Suppressor macrophage (primary cell): Measurements from ENCODE around the gene NDUFS6.

Experiments
- DNase-seq, 4 experiments: peaks; one replicate each; pipeline ENCODE4 v3.0.0-alpha.2; 2020 to 2022

NDUFS6 gene

DNA sequence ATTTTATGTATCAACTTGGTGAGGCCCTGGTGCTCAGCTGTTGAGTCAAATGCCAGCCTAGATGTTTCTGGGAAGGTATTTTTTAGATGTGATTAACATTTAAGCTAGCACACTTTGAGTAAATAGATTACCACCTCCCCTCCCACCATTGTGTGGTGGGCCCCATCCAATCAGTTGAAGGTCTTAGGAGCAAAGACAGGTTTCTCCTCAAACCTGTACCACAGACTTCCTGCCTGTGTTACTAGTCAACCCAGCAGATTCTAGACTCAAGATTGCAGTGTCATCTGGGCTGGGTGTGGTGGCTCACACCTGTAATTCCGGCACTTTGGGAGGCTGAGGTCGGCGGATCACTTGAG is 35.3 kb upstream of the NDUFS6 start:
- no peak for DNase-seq

DNA sequence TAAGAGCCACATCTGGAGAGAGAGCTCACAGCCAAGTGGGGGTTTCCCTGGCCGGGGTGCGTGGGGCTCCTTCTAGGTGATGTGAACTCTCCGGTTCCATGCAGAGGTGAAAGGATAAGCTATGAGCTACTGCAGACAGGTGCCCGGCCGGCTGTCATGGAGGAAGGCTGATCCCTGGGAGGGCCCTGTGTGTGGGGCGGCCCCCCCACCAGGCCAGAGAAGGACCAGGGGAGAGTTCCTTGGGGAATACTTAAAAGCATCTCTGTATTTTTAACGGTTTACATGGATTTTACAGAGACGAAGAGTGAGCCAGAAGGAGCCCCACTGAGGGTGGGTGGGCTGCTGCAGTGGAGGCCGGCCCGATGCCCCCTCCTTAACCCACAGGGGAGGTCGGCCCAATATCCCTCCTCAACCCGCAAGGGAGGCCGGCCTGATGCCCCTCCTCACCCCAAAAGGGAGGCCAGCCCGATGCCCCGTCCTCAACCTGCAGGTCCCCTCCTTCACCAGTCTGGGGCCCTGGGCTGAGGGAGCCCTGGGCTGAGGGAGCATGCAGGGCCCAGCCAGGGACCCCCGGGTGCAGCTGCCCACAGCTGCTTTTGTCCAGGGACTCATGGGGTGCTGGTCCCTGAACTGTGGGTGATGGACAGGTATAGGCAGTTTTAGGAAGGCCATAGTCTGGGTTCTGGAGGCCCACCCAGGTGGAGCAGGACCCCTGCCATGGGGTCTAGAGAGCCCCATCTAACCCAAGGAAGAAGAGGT is 33.5 kb upstream of the NDUFS6 start:
- no peak for DNase-seq

DNA sequence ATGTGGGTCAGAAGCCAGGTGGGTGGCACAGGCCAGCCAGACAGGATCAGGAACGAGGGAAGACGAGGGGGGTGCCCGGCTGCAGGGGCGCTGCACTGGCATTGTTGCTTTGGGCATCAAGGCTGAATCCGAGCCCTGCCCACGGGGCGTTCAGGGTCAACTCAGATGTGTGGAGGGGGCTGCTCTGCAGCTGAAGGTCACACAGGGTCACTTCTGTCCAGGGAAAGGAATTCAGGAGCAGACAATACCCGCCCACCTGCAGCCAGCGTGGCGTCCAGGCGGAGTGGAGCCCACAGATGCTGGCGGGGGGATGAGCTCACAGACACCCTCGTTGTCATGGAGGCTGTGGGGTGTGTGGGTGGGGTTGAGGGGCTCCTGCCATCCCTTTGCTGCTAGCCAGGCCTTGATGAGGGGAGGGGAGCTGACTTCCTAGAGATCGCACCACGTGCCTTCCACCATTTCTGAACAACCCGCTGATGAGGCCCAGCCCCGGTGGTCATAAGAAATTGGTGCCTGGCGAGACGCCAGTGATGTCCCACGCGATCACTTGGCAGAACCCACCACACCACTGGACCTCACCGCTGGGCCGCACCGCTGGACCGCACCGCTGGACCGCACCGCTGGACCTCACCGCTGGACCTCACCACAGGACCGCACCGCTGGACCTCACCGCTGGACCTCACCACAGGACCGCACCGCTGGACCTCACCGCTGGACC is 32.8 kb upstream of the NDUFS6 start:
- no peak for DNase-seq

DNA sequence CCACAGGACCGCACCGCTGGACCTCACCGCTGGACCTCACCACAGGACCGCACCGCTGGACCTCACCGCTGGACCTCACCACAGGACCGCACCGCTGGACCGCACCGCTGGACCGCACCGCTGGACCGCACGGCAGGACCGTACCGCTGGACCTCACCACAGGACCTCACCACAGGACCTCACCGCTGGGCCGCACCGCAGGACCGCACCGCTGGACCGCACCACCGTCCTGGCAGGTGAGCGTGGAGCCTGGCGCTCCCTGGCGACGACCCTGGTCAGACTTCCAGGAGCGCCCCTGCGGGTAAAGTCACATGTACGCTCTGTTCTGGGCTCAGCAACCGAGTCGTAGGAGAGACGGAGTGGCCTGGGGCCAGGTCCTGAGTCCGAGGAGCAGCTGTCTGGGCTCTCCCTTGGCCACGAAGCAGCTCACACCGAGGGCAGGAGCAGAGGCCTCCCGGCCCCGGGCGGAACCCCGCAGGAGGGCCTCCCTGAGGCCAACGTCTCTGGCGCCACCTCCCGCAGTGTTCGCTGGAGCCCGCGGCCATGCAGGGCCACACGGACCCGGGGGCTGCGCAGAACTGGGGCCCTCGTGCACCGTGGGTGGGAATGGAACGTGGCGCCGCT is 32.1 kb upstream of the NDUFS6 start:
- no peak for DNase-seq

DNA sequence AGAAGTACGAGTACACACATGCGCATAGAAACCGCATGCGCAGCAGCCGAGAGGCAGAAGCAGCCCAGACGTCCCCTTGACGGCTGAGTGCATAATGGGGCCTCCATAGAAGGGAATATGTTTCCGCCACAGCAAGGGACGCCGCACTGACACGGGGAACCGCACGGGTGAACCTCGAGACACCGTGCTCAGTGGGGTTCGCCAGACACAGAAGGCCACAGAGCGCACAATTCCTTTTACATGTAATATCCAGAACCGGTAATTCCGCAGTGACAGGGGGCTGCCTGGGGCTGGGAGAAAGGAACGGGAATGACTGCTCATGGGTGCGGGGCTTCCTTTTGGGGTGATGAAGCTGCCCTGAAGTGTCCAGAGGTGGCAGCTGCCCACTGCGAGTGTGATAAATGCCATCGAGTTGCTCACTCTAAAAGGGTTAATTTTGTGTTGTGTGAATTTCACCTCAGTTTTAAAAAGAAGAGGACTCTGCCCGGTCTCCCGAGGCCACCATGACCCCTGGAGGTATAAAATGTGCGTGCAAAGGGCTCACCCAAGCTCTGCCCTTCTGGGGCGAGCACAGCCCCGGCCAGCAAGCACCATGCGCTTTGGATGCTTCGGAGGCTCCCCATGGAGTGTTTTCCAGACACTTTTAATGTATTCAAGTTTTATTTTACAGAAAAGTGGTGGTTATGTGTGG is 31.3 kb upstream of the NDUFS6 start:
- DNase-seq = no peak

DNA sequence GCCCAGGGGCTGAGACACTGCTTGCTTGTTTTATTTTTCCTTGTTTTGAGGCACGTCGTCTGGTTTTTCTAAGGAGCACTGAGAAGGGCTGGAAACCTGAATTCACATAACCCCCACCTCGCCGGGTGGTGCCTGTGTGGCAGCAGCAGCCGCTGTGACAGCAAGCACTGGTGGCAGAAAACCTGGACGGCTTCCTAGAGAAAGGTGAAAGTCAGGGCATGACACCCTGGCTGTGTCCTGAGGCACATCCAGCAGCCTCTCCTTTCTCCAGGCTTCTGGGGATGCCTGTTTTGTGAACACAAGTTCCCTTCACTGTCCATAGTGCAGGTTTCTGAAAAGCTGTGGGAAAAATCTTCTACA is 30.8 kb upstream of the NDUFS6 start:
- no peak for DNase-seq

DNA sequence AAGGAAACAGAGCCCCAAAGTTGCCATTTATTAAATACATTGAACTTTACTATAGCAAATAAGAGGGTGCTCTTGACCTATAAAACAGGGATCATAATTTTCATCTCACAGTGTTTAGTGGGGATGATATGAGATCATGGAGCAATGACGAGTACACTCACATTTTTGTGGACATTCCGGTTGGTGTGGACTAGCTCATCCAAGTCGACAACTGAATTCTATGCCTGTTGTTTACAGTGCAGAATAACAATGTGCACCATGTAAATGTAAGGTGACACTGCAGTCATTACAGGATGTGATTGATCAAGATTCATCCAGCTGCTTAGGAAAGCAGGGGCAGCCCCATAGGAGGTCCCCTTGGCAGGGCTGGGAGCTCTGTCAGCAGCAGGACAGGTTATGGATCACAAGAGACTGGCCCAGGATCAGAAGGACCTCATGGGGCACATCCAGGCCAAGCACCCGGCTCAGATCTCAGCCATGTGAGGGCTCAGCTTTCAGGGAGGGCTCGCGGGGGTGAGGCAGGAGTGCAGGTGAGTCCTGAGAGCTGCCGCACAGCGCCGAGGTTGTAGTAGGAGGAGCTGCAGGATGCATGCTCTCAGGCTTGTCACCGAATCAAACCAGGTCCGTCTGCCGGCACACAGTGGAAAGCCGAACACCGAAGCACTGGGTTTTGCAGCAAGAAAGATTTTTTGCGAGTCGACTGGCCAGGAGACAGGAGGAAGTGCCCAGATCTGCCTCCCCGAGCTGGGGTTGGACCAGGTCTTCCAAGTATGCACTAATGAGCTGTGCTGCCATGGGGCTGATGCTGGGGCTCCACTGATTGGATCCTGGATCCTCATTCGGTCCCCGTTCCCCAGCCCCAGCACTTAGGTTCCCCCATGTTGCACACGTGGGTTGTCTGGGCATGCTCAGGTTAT is 29.8 kb upstream of the NDUFS6 start:
- no peak for DNase-seq

DNA sequence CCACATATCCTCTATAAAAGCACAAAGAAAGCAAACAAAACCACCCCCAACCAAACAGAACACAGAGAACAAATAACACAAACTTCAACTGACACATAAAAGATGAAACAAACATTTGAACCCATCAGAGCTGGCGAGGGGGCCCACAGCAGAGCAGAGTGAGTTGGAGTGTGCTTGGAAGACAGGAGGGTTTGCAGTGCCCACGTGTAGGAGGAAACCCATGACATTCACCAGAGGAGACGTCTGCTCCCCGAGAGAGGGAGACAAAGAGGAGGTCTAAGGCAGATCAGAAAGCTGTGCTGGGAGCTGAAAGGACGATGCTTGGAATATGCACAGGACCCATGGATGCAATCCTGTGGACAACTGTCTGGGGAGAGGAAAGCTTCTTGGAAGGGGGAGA is 28.6 kb upstream of the NDUFS6 start:
- no peak for DNase-seq

DNA sequence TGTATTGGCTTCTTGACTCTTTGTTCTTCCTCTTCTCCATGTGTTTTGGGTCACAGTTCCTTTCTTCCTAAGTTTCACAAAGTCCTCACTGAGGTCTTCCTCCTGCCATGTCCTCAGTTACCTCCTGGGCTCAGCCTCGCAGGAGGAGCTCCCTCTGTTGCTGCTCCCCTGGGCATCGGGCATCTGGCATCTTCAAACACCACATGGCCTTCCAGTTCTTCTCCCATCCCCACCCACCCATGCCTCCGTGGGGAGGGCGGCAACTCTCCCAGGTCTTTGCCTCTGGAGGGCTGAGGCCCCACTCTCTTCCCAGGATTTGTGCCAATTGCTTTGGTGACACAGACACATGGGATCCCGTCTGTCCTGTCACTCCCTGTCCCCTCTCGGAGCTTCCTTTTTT is 24.4 kb upstream of the NDUFS6 start:
- no peak for DNase-seq

DNA sequence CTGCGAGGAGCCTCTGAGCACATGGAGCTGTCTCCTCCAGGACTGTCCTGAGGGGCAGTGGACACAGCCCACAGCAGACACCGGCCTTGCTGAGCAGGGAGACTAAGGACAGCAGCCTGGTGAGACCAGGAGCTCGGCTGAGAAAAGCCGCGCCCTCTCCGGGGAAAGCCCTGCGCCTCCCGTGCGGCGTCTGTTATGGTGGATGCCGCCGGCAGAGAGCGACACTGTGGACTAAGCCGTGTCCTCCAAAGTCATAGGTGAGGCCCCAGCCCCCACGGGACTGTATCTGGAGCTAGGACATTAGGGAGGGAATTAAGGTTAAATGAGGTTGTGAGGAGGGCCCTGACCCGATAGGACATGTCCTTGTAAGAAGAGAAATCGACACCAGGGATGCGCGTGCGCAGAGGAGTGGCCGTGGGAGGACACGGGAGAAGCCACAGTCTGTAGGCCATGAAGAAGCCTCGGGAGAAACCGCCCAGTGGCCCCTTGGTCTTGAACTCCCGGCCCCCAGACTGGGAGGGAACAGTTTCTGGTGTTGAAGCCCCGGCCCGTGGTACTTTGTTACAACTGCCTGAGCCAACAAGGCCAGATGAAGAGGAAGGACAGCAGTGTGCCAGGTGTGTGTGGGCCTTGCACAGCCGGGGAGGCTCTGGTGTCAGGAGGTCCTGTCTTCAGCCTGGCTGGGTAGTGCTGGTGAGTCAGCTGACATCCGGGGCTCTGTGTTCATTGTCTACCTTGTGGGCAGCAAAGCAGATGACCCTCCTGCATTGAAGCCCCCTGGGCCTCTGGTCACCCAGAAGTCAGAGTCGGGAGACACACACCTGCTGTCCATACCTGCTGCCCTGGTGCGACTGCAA is 23.7 kb upstream of the NDUFS6 start:
- no peak for DNase-seq

DNA sequence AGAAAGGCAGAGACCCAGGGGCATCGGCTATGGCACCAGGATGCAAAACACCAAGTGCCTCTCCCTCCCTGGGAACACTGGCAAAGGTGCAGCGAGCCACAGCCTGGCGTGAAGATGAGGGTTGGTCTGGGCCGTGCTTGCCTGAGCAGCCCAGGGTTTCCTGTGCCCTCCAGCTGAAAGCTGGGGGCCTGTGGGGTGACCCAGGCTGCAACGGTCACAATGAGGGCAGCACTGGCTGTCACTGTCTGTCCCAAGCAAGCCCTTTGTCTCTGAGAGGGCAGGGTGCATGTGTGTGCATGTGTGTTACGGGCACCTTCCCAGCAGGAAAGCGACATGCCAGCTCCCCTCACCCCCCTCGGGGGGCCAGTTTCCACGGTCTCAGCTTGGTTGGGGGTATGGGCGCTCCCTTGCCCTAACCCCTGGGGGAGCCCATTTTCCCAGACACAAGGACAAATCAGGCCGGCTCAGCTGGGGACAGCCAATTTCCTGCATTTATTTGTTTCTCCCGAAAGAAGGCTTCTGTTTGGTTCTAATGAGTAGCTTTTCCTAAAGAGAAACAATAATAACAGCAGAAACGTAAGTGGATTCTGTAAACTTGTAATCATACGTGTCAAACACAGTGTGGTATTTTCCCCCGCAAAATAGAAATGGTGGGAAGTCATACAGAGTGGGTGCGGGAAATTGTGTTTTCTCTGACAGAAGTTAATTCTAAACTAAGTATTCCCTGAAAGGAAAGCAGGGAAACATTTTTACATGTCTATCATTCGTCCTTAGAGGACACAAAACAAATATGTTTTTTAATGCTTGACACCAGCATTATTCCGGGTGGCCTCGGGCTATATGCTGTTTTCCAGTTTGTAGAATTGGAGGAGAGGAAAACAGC is 22.8 kb upstream of the NDUFS6 start:
- no peak for DNase-seq

DNA sequence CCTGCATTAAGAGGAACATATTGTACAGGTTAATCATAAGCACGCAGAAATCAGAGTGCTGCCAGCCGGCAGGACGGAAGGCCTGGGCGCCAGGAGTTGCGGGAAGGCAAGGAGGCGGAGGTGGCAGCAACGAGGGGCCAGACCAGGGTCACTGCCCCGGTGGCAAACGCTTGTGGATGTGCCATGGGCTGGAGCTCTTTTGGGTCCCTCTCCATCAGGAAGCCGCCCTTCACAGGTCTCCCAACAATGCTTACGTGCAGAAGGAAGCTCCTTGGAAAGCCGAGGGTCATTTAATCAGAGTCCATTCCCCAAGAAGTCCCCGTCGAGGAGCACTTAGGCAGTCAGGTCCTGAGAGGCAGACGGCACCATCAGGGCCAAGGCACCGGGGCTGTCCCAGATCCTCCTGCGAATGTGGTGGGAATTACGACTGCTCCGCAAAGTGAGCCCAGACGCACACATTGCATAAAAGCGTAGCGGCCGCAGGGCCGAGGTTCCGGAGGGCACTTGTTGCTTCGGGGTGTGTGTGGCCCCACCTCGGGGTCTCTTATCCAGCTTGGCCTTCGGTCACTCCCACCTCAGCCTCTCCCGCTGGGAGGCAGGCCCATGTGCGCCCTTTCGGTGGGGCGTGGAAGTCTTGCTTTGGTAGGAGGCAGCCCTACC is 22.1 kb upstream of the NDUFS6 start:
- DNase-seq = no peak

DNA sequence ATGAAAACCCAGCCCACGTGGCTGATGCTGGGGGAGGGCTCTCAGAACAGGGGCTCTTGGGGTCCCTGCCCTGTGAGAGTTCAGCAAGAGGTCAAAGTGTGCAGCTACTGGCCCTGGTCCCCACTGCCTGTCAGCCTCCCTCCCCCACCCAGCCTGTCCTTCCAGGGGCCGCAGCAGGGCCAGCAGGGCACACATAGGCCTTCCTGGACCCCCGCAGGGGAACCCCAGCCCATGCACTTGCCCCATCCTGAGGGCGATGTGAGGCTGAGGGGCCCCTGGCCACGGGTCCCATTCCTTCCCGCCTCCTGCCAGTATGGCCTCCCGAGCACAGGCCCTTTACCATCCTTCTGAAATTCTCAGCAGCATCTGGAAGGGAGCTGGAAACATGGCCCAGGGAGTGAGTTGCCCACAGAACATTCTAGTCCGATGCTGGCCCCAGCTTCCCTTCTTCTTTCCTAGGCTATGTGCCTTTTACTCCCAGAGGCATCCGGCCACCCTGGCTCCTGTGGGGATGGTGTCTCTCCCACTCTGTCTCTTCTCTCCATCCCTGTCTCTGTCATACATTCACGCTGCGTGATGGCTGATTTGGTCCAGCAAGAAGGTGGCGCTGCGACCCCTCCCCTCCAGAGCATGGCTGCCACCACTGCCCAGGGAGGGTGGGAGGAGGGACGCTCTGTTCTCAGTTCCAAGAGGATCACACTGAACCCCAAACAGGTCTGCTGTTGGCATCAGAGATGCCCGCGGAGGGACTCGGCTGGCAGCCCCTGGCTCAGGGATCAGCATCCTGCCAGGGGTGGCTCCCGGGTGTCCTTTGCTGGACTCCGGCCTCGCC is 21.2 kb upstream of the NDUFS6 start:
- no peak for DNase-seq

DNA sequence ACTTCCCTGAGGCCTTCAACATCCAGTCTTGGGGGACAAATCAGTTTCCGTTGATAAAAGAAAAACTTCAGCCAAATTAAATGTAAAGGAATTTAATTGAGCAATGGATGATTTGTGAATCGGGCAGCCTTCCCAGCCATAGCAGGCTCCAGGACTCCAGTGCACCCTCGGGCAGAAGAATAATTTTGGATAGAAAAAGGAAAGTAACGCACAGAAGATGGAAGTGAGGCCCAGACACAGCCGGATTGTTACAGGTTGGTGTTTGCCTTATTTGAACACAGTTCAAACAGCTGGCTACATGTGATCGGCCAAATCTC is 20.6 kb upstream of the NDUFS6 start:
- no peak for DNase-seq

DNA sequence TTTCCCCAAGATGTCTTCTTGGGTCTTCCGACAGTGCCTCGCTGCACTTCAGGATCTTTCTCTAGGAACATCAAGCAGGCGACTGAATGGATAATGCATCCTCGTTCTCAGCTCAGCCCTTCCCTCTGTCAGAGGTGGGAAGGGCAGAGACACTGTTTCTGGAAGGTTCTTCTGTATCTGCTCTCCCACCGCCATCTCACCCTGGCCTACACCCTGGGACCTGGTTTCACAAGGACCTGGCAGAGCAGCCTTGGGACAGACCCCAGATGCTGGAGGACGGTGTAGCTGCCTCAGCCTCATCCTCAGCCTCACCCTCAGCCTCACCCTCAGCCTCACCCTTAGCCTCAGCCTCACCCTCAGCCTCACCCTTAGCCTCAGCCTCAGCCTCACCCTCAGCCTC is 20.1 kb upstream of the NDUFS6 start:
- no peak for DNase-seq

DNA sequence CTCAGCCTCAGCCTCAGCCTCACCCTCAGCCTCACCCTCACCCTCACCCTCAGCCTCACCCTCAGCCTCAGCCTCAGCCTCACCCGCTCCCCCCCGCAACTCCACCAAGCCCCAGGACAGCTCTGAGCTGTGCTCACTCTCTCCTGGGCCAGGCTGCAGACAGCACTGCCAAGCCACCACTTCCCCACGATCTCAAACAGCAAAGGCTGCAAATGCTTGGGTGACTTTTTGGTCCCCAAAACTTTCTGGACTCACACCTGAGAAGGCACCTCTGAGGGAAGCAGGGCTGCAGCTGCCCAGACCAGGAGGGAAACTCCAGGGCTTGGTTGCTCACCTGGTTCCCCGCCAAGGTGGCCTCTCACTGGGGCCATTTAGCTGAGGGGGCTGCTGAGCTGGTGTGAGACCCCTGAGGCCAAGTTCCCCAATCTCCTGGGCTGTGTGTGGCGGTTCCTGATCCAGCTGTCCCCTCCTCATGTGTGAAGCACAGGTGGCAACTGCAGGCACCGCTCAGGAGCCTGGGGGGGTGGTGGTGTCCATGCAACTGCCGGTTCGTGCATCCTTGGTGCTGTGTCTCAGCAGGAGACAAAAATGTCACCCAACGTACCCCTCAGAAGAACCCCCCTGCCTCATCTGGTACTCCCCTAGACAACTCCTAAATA is 19.4 kb upstream of the NDUFS6 start:
- no peak for DNase-seq

DNA sequence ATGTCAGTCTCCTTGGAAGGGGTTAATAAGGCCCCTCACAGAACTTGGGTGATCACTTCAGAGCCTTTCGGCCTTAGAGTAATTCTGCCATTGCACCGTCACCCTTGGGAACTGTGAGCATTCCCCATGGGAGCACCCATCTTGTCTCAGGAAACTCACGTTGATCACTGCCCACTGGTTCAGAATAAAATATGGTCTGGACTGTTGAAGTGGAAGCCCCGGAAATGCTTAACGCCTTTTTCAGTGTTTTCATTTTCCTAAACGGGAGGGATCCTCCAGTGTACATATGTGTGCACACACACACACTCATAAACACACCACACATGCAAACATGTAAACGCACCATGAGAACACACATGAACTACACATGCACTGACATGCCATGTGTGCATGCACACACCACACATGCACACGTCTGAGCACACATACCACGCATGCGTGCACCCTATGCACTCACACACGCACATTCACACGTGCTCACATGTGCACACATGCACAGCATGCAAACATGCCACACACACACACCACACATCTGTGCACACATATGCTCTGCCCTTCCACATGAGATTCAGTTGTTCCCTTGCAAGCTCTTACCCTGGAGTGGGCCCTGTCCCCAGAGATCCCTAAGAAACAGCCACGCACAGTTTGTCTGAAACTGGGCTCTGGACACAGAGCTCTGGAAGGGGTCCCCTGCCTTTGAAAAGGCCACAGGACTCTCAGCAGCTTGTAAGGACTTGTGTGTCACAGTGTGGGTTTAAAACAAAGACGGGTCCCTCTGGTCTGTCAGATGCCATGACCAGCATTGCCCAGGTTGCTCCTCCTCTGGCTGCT is 18.6 kb upstream of the NDUFS6 start:
- DNase-seq = no peak

DNA sequence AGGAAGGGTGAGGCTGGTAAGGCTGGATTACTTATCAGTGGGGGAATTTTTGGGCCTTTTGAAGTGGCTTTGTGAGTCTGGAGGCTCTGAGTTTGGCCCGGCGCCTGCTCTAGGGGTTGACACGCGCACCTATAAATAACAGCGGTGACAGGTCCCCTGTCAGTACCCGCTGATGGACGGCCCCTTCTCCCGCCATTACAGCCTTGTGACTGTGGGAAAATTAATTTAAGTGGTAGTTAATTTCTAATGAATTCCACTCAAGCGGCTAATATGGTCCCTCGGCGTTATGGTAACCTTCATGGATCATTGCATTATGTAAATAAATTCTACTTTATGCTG is 18.0 kb upstream of the NDUFS6 start:
- DNase-seq = no peak
